Measurements from ENCODE around the gene DHRS4L2.
"Not testable (repeated sequence)": the region's sequence is repeated elsewhere in the genome, so short reads cannot be mapped to it uniquely, and the experiment has no call there.

DNA sequence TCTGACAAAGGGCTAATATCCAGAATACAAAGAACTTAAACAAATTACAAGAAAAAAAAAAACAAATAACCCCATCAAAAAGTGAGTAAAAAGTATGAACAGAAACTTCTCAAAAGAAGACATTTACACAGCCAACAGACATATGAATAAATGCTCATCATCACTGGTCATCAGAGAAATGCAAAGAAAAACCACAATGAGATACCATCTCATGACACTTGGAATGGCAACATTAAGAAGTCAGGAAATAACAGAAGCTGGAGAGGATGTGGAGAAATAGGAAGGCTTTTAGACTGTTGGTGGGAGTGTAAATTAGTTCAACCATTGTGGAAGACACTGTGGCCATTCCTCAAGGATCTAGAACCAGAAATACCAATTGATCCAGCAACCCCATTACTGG, 30.2 kb downstream of the DHRS4L2 start:
- TF ChIP-seq, protein P1, sequence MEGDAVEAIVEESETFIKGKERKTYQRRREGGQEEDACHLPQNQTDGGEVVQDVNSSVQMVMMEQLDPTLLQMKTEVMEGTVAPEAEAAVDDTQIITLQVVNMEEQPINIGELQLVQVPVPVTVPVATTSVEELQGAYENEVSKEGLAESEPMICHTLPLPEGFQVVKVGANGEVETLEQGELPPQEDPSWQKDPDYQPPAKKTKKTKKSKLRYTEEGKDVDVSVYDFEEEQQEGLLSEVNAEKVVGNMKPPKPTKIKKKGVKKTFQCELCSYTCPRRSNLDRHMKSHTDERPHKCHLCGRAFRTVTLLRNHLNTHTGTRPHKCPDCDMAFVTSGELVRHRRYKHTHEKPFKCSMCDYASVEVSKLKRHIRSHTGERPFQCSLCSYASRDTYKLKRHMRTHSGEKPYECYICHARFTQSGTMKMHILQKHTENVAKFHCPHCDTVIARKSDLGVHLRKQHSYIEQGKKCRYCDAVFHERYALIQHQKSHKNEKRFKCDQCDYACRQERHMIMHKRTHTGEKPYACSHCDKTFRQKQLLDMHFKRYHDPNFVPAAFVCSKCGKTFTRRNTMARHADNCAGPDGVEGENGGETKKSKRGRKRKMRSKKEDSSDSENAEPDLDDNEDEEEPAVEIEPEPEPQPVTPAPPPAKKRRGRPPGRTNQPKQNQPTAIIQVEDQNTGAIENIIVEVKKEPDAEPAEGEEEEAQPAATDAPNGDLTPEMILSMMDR (IDR thresholded peaks at IDR 0.05 in 2 of 3, conservative IDR thresholded peaks at IDR 0.05 in 1 of 3; ENCODE audit: control insufficient read depth in 2 of 3, extremely low read depth in 1 of 3, insufficient read depth in 1 of 3, low read depth in 3 of 3, low read length in 3 of 3), result not testable (repeated sequence)
- TF ChIP-seq, protein P2, sequence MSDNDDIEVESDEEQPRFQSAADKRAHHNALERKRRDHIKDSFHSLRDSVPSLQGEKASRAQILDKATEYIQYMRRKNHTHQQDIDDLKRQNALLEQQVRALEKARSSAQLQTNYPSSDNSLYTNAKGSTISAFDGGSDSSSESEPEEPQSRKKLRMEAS (IDR thresholded peaks at IDR 0.05; ENCODE audit: low read depth, low read length), result not testable (repeated sequence)
- not testable (repeated sequence) for TF ChIP-seq ZBED1 (IDR thresholded peaks at IDR 0.05; ENCODE audit: borderline replicate concordance); CHD4 (IDR thresholded peaks at IDR 0.05); EZH2 (IDR thresholded peaks at IDR 0.05; ENCODE audit: borderline replicate concordance, control insufficient read depth, low read depth, low read length); CEBPB (IDR thresholded peaks at IDR 0.05; ENCODE audit: borderline replicate concordance in 1 of 2, low read depth in 2 of 2, low read length in 2 of 2); JUNB (IDR thresholded peaks at IDR 0.05)
- TF ChIP-seq, protein P3, sequence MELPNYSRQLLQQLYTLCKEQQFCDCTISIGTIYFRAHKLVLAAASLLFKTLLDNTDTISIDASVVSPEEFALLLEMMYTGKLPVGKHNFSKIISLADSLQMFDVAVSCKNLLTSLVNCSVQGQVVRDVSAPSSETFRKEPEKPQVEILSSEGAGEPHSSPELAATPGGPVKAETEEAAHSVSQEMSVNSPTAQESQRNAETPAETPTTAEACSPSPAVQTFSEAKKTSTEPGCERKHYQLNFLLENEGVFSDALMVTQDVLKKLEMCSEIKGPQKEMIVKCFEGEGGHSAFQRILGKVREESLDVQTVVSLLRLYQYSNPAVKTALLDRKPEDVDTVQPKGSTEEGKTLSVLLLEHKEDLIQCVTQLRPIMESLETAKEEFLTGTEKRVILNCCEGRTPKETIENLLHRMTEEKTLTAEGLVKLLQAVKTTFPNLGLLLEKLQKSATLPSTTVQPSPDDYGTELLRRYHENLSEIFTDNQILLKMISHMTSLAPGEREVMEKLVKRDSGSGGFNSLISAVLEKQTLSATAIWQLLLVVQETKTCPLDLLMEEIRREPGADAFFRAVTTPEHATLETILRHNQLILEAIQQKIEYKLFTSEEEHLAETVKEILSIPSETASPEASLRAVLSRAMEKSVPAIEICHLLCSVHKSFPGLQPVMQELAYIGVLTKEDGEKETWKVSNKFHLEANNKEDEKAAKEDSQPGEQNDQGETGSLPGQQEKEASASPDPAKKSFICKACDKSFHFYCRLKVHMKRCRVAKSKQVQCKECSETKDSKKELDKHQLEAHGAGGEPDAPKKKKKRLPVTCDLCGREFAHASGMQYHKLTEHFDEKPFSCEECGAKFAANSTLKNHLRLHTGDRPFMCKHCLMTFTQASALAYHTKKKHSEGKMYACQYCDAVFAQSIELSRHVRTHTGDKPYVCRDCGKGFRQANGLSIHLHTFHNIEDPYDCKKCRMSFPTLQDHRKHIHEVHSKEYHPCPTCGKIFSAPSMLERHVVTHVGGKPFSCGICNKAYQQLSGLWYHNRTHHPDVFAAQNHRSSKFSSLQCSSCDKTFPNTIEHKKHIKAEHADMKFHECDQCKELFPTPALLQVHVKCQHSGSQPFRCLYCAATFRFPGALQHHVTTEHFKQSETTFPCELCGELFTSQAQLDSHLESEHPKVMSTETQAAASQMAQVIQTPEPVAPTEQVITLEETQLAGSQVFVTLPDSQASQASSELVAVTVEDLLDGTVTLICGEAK (IDR thresholded peaks at IDR 0.05; ENCODE audit: borderline replicate concordance), result not testable (repeated sequence)
- TF ChIP-seq, protein P4, sequence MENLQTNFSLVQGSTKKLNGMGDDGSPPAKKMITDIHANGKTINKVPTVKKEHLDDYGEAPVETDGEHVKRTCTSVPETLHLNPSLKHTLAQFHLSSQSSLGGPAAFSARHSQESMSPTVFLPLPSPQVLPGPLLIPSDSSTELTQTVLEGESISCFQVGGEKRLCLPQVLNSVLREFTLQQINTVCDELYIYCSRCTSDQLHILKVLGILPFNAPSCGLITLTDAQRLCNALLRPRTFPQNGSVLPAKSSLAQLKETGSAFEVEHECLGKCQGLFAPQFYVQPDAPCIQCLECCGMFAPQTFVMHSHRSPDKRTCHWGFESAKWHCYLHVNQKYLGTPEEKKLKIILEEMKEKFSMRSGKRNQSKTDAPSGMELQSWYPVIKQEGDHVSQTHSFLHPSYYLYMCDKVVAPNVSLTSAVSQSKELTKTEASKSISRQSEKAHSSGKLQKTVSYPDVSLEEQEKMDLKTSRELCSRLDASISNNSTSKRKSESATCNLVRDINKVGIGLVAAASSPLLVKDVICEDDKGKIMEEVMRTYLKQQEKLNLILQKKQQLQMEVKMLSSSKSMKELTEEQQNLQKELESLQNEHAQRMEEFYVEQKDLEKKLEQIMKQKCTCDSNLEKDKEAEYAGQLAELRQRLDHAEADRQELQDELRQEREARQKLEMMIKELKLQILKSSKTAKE (IDR thresholded peaks at IDR 0.05; ENCODE audit: low read depth, poor library complexity, severe bottlenecking), result not testable (repeated sequence)
